Endothelial cell (in vitro differentiated cells): Measurements from ENCODE around the gene HNRNPM. TPM values are rescaled to one million over a fixed set of nuclear protein-coding genes. Genes with fewer than 3 reads are reported as not detected.

Experiments used
- DNase-seq: peaks from one replicate; pipeline ENCODE4 v3.0.0; 2021; ENCODE audit warnings: low spot score
- H3K27ac Mint-ChIP-seq: one replicate; pipeline ENCODE4 v1.8.0; 2021; ENCODE audit warnings: mixed read lengths, inconsistent platforms; ENCODE audit not compliant: unreplicated experiment
- H3K27me3 Mint-ChIP-seq: one replicate; pipeline ENCODE4 v1.8.0; 2021; ENCODE audit warnings: mild to moderate bottlenecking, moderate library complexity, mixed read lengths, inconsistent platforms; ENCODE audit not compliant: unreplicated experiment
- H3K36me3 Mint-ChIP-seq: one replicate; pipeline ENCODE4 v1.8.0; 2021; ENCODE audit warnings: mild to moderate bottlenecking, low read depth, mixed read lengths, inconsistent platforms; ENCODE audit not compliant: unreplicated experiment
- H3K4me1 Mint-ChIP-seq: one replicate; pipeline ENCODE4 v1.8.0; 2021; ENCODE audit warnings: mild to moderate bottlenecking, mixed read lengths, inconsistent platforms; ENCODE audit not compliant: unreplicated experiment
- H3K4me3 Mint-ChIP-seq: one replicate; pipeline ENCODE4 v1.8.0; 2021; ENCODE audit warnings: mild to moderate bottlenecking, mixed read lengths, inconsistent platforms; ENCODE audit not compliant: unreplicated experiment
- H3K9me3 Mint-ChIP-seq: one replicate; pipeline ENCODE4 v1.8.0; 2021; ENCODE audit warnings: mixed read lengths, inconsistent platforms; ENCODE audit not compliant: unreplicated experiment
- total RNA-seq: library from RNA; stranded (reverse); fragmentation: NEBNext Ultra II Directional; extraction: Animal tissue kit (Norgen Biotek cat#: 25700); gene quantifications from one replicate; pipeline ENCODE4 v1.2.1, GENCODE V29; 2021; ENCODE audit not compliant: unreplicated experiment
- TF ChIP-seq, protein P1 (sequence below): fragments of 200-600 bp; sonication (generic); IDR thresholded peaks from one replicate; pipeline ENCODE4 v1.5.0; 2021; ENCODE audit warnings: antibody characterized with exemption; ENCODE audit not compliant: unreplicated experiment

Gene HNRNPM
- total RNA-seq, 1 donor from 2014 or later: 223 TPM

DNA sequence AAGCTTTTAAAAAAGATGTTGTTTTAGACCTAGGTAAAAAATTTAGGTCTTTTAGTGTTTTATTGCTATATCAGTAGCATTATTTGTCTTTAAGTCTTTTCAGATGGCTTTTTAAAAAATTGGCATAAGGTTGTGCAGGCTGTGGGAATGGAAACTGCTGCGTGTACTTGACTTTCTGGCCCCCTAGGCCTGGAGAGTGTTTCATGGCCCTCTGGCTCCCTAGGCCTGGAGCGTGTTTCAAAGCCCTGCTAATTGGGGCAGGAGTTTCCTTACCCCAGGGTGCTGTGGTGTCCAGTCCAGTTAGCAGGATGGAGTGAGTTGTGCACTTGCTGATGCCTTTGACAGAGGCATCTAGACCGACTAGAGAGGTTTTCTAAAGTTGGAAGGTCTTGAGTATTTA, 33.8 kb downstream of the HNRNPM start:
- no peak for DNase-seq
- Mint-ChIP-seq H3K4me1 (no peaks in the 10 kb centered on the region), H3K4me3 (no peak overlapping the region), H3K9me3 (no peaks in the 10 kb centered on the region), H3K27ac (no peak overlapping the region), H3K27me3 (peaks cover 13% of the 10 kb centered on the region), H3K36me3 (peaks cover 58% of the 10 kb centered on the region)
- TF ChIP-seq, protein P1, sequence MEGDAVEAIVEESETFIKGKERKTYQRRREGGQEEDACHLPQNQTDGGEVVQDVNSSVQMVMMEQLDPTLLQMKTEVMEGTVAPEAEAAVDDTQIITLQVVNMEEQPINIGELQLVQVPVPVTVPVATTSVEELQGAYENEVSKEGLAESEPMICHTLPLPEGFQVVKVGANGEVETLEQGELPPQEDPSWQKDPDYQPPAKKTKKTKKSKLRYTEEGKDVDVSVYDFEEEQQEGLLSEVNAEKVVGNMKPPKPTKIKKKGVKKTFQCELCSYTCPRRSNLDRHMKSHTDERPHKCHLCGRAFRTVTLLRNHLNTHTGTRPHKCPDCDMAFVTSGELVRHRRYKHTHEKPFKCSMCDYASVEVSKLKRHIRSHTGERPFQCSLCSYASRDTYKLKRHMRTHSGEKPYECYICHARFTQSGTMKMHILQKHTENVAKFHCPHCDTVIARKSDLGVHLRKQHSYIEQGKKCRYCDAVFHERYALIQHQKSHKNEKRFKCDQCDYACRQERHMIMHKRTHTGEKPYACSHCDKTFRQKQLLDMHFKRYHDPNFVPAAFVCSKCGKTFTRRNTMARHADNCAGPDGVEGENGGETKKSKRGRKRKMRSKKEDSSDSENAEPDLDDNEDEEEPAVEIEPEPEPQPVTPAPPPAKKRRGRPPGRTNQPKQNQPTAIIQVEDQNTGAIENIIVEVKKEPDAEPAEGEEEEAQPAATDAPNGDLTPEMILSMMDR: no peak

DNA sequence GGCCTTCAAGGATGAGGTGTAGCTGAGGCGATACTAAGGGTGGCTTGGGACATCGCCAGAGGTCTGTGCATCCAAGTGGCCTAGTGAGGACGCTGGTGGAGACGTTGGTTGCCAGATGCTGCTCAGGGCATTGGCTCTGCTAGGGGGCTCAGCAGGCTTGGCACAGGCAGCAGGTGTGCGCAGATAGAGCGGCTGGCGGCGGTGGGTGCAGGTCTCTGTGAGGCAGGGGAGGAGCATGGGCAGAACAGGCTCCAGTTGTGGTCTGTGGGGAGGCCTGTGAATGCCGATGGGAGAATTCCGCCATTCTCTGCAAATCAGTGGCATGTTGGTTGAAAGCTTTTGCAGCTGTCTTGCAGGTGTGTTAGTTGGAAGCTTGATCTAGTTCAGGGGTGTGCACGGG, 36.4 kb downstream of the HNRNPM start:
- Mint-ChIP-seq H3K4me1 (no peaks in the 10 kb centered on the region), H3K36me3 (peaks cover 51% of the 10 kb centered on the region), H3K27ac (peak overlapping the region; percentile 31), H3K4me3 (peak overlapping the region; percentile 47), H3K9me3 (no peaks in the 10 kb centered on the region), H3K27me3 (peaks cover 20% of the 10 kb centered on the region)
- DNase-seq: no peak
- TF ChIP-seq, protein P1: no peak

DNA sequence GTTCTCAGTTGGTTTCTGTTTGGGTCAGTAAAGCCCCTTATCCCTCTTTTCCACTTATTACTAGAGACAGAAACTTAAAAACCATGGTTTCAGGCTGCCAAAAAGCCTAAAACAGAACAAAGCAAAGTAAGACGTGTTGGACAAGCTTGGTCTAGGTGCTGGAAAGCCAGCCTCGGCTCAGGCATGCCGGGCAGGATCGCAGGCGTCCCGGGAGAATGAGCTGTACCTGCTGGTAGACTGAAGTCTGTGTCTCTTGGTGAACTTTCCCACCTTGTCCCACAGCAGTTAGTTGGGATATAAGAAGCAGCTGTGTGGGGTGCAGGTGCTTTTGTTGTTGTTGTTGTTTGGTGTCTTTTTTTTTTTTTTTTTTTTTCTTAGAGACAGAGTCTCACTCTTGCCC, 36.8 kb downstream of the HNRNPM start:
- Mint-ChIP-seq H3K4me1 (peaks cover 2% of the 10 kb centered on the region), H3K27me3 (peaks cover 22% of the 10 kb centered on the region), H3K9me3 (no peaks in the 10 kb centered on the region), H3K27ac (no peak overlapping the region), H3K4me3 (no peak overlapping the region), H3K36me3 (peaks cover 50% of the 10 kb centered on the region)
- TF ChIP-seq, protein P1: no peak
- DNase-seq: no peak

DNA sequence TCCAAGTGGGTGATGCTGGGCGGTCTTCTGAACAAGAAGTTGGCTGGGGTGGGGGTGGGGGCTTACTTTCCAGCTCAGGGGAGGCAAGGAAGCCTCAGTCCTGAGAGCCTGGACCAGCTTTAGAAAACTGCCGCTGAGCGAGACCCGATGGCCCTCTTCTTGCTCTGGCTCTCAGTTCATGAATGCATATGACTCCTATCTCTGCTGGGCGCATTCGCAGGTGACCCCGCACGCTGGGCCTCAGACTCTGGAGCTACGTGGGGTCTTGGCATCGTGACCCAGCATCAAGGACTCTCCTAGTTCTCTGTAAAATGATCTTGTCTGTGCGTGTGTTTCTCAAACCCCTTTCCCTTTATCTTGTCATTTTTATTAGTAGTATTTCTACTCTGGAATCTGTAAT, 37.9 kb downstream of the HNRNPM start:
- peak overlapping the region; percentile 6 for H3K4me3 Mint-ChIP-seq
- H3K27ac Mint-ChIP-seq: no peak overlapping the region
- H3K36me3 Mint-ChIP-seq: peaks cover 56% of the 10 kb centered on the region
- no peak for DNase-seq
- TF ChIP-seq, protein P1: no peak
- H3K4me1 Mint-ChIP-seq: peaks cover 10% of the 10 kb centered on the region
- H3K27me3 Mint-ChIP-seq: peaks cover 25% of the 10 kb centered on the region
- H3K9me3 Mint-ChIP-seq: no peaks in the 10 kb centered on the region

DNA sequence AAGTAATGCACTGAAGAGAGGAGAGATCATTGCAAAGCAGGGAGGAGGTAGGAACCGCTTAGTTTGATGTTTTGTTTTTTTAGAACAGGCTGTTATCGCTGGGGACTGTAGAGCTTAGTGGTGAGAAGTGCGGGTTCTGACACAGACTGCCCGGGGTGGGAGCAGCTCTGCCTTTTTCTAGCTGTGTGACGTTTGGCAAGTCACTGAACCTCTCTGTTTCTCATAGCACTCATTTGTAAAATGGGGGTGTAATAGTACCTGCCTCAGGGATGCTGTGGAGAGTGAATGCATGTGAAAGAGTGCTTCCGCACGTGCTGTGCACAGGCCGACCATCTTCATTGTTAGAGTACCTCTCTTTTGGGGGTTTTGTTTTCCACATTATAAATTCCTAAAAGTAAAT, 38.4 kb downstream of the HNRNPM start:
- no peak overlapping the region for H3K27ac Mint-ChIP-seq
- H3K36me3 Mint-ChIP-seq: peaks cover 57% of the 10 kb centered on the region

More for the DNA sequence above, 38.4 kb downstream of the HNRNPM start:
- H3K4me3 Mint-ChIP-seq: peak overlapping the region; percentile 6
- peaks cover 14% of the 10 kb centered on the region for H3K4me1 Mint-ChIP-seq
- peaks cover 27% of the 10 kb centered on the region for H3K27me3 Mint-ChIP-seq
- H3K9me3 Mint-ChIP-seq: no peaks in the 10 kb centered on the region
- no peak for DNase-seq
- TF ChIP-seq, protein P1: no peak
